ENCODE results near the gene VPS4A. TPM values are rescaled to one million over a fixed set of nuclear protein-coding genes. Genes with fewer than 3 reads are reported as not detected.

VPS4A gene
- total and polyA plus RNA-seq, 10 of the 15 experiments (the other 5 are each of a cell fraction or from before 2014, with no cell fraction given) = 5.2 to 36.3 (median 21.4) TPM

DNA sequence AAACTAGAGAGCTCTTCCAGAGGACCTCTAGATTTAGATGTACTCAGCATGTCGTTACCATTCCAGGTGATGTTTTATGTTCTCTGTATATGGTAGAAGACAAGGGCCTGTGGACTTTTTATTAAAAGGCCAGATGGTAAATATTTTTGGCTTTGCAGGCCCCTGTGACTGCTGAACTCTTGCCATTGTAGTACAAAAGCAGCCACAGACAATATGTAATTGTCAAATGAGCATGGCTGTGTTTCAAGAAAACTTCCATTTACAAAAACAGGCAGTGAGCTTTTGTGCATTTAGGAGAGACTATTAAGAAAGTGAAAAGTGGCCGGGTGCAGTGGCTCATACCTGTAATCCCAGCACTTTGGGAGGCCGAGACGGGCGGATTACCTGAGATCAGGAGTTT, 33.0 kb downstream of the VPS4A start (continued):
- TF ChIP-seq, protein P1, sequence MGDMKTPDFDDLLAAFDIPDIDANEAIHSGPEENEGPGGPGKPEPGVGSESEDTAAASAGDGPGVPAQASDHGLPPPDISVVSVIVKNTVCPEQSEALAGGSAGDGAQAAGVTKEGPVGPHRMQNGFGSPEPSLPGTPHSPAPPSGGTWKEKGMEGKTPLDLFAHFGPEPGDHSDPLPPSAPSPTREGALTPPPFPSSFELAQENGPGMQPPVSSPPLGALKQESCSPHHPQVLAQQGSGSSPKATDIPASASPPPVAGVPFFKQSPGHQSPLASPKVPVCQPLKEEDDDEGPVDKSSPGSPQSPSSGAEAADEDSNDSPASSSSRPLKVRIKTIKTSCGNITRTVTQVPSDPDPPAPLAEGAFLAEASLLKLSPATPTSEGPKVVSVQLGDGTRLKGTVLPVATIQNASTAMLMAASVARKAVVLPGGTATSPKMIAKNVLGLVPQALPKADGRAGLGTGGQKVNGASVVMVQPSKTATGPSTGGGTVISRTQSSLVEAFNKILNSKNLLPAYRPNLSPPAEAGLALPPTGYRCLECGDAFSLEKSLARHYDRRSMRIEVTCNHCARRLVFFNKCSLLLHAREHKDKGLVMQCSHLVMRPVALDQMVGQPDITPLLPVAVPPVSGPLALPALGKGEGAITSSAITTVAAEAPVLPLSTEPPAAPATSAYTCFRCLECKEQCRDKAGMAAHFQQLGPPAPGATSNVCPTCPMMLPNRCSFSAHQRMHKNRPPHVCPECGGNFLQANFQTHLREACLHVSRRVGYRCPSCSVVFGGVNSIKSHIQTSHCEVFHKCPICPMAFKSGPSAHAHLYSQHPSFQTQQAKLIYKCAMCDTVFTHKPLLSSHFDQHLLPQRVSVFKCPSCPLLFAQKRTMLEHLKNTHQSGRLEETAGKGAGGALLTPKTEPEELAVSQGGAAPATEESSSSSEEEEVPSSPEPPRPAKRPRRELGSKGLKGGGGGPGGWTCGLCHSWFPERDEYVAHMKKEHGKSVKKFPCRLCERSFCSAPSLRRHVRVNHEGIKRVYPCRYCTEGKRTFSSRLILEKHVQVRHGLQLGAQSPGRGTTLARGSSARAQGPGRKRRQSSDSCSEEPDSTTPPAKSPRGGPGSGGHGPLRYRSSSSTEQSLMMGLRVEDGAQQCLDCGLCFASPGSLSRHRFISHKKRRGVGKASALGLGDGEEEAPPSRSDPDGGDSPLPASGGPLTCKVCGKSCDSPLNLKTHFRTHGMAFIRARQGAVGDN (IDR thresholded peaks at IDR 0.05) = no peak

DNA sequence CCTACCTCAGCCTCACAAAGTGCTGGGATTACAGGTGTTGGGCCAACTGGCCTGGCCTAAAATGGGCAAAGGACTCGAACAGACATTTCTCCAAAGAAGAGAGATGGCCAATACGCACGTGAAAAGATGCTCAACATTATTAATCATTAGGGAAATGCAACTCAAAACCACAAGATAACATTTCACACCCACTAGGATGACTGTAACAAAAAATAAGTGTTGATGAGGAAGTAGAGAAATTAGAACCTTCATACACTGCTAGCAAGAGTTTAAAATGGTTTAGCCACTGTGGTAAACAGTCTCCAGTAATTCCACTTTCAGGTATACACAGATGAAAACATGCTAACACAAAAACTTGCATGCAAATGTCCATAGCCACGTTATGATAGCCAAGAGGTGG, 34.8 kb downstream of the VPS4A start:
- intact Hi-C loops (cut with micrococcal nuclease; ENCODE audit: unreplicated experiment) (no loop called here), in situ Hi-C loops (cut with MboI) (no loop called here)
- H3K27ac ChIP-seq (ENCODE audit: control insufficient read depth, insufficient read depth) = no peak overlapping the region
- no peak overlapping the region for H3K4me2 ChIP-seq (ENCODE audit: control insufficient read depth, insufficient read depth)
- no peaks in the 10 kb centered on the region for H3K27me3 ChIP-seq (replicated peaks in 1 of 2; ENCODE audit: control insufficient read depth in 2 of 2, insufficient read depth in 2 of 2, low read length in 1 of 2)
- peaks cover 13% of the 10 kb centered on the region for H3K79me2 ChIP-seq (ENCODE audit: control insufficient read depth, insufficient read depth, low read length)
- H4K20me1 ChIP-seq (ENCODE audit: control insufficient read depth, insufficient read depth) = peaks cover 4% of the 10 kb centered on the region
- peak; percentile 71 for FAIRE-seq
- peaks cover 14% of the 10 kb centered on the region for H3K4me1 ChIP-seq (ENCODE audit: control insufficient read depth, insufficient read depth, low read length)
- ATAC-seq = peak; percentile 80
- BruUV-seq (replicated peaks) = no TSS peak
- no peaks in the 10 kb centered on the region for H3K9me3 ChIP-seq (replicated peaks; ENCODE audit: control insufficient read depth, insufficient read depth, low read length)
- no peak overlapping the region for H3K9ac ChIP-seq (ENCODE audit: control insufficient read depth, insufficient read depth, low read length)
- ChIA-PET POLR2A (interaction anchor here (1.1 to 1.2 kb wide), 2 partner anchors 10 to 39 kb away, joined by 3 read pairs; no protein-coding TSS in a partner anchor), SMC1A (ENCODE audit: uncharacterized antibody, unreplicated experiment) (no interaction called here), CTCF (no interaction called here), RAD21 (ENCODE audit: unreplicated experiment) (no interaction called here)
- peaks cover 0 to 20% of the 10 kb centered on the region in 2 experiments; a peak in 3 of 4 replicates for H3K36me3 ChIP-seq (ENCODE audit: control insufficient read depth in 2 of 2, insufficient read depth in 2 of 2, low read length in 1 of 2)
- 23% methylated on average over 4 of the region's 4 CpGs for WGBS (ENCODE audit: insufficient coverage, insufficient replicate concordance, low lambda C conversion rate, missing lambda C conversion rate)
- no peak overlapping the region for H3K4me3 ChIP-seq
- H2AFZ ChIP-seq (ENCODE audit: control insufficient read depth, low read depth, low read length) = no peak overlapping the region
- DNase-seq (ENCODE audit: low read depth, low spot score) = peak; percentile 5
- TF ChIP-seq, protein P2, sequence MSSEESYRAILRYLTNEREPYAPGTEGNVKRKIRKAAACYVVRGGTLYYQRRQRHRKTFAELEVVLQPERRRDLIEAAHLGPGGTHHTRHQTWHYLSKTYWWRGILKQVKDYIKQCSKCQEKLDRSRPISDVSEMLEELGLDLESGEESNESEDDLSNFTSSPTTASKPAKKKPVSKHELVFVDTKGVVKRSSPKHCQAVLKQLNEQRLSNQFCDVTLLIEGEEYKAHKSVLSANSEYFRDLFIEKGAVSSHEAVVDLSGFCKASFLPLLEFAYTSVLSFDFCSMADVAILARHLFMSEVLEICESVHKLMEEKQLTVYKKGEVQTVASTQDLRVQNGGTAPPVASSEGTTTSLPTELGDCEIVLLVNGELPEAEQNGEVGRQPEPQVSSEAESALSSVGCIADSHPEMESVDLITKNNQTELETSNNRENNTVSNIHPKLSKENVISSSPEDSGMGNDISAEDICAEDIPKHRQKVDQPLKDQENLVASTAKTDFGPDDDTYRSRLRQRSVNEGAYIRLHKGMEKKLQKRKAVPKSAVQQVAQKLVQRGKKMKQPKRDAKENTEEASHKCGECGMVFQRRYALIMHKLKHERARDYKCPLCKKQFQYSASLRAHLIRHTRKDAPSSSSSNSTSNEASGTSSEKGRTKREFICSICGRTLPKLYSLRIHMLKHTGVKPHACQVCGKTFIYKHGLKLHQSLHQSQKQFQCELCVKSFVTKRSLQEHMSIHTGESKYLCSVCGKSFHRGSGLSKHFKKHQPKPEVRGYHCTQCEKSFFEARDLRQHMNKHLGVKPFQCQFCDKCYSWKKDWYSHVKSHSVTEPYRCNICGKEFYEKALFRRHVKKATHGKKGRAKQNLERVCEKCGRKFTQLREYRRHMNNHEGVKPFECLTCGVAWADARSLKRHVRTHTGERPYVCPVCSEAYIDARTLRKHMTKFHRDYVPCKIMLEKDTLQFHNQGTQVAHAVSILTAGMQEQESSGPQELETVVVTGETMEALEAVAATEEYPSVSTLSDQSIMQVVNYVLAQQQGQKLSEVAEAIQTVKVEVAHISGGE (CRISPR knock-in tag; IDR thresholded peaks at IDR 0.05) = no peak
- peak; percentile 86 to 89 for TF ChIP-seq BHLHE40 (IDR thresholded peaks at IDR 0.05; ENCODE audit: borderline replicate concordance in 1 of 2, low read depth in 2 of 2, low read length in 1 of 2)
- TF ChIP-seq, protein P3, sequence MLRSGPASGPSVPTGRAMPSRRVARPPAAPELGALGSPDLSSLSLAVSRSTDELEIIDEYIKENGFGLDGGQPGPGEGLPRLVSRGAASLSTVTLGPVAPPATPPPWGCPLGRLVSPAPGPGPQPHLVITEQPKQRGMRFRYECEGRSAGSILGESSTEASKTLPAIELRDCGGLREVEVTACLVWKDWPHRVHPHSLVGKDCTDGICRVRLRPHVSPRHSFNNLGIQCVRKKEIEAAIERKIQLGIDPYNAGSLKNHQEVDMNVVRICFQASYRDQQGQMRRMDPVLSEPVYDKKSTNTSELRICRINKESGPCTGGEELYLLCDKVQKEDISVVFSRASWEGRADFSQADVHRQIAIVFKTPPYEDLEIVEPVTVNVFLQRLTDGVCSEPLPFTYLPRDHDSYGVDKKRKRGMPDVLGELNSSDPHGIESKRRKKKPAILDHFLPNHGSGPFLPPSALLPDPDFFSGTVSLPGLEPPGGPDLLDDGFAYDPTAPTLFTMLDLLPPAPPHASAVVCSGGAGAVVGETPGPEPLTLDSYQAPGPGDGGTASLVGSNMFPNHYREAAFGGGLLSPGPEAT (IDR thresholded peaks at IDR 0.05; ENCODE audit: low read depth) = 0 out of 2 replicates have a peak, but pooled peaks have one; percentile 20
- peak; percentile 75 for TF ChIP-seq MTA2 (IDR thresholded peaks at IDR 0.05; ENCODE audit: low read depth)
- no peak for TF ChIP-seq SMARCA5 (IDR thresholded peaks at IDR 0.05)
- TF ChIP-seq, protein P4, sequence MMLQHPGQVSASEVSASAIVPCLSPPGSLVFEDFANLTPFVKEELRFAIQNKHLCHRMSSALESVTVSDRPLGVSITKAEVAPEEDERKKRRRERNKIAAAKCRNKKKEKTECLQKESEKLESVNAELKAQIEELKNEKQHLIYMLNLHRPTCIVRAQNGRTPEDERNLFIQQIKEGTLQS (IDR thresholded peaks at IDR 0.05; ENCODE audit: borderline replicate concordance, extremely low read depth, low read depth, low read length) = no peak
- TF ChIP-seq NR2F1 (conservative IDR thresholded peaks at IDR 0.05) = no peak
- TF ChIP-seq, protein P5, sequence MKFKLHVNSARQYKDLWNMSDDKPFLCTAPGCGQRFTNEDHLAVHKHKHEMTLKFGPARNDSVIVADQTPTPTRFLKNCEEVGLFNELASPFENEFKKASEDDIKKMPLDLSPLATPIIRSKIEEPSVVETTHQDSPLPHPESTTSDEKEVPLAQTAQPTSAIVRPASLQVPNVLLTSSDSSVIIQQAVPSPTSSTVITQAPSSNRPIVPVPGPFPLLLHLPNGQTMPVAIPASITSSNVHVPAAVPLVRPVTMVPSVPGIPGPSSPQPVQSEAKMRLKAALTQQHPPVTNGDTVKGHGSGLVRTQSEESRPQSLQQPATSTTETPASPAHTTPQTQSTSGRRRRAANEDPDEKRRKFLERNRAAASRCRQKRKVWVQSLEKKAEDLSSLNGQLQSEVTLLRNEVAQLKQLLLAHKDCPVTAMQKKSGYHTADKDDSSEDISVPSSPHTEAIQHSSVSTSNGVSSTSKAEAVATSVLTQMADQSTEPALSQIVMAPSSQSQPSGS (IDR thresholded peaks at IDR 0.05; ENCODE audit: low read length) = no peak
- no peak for TF ChIP-seq ZNF384 (IDR thresholded peaks at IDR 0.05; ENCODE audit: borderline replicate concordance, low read depth, low read length)

All from GM12878 (cell line).